GM10266 (cell line): Measurements from ENCODE around the gene IL17RA.

Experiments
- DNase-seq: peaks from one replicate; pipeline ENCODE4 v3.0.0; 2012; ENCODE audit errors: extremely low spot score
- TF ChIP-seq, protein P1 (sequence below): IDR thresholded peaks from 2 replicates; pipeline ENCODE4 v1.5.1; 2012; ENCODE audit warnings: mild to moderate bottlenecking, low read depth; ENCODE audit not compliant: control insufficient read depth, insufficient read depth; ENCODE audit errors: missing control alignments

The IL17RA gene

DNA sequence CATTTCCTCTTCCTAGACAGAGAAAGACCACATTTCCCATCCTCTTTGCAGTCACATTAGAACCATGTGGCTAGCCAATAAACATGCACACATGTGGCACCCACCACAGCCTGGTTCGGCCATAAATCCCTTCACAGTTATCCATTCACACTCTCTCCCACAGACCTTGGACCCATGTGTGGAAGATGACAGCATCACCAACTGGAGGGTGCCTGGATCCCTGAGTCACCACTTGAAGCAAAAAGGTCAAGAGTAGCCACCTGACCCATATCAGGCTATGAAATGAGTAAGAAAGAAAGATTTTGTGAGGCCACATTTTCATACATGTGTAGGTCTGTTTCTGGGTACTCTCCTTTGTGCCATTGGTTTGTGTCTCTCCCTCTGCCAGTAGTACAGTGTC is 45.4 kb downstream of the IL17RA start:
- TF ChIP-seq, protein P1, sequence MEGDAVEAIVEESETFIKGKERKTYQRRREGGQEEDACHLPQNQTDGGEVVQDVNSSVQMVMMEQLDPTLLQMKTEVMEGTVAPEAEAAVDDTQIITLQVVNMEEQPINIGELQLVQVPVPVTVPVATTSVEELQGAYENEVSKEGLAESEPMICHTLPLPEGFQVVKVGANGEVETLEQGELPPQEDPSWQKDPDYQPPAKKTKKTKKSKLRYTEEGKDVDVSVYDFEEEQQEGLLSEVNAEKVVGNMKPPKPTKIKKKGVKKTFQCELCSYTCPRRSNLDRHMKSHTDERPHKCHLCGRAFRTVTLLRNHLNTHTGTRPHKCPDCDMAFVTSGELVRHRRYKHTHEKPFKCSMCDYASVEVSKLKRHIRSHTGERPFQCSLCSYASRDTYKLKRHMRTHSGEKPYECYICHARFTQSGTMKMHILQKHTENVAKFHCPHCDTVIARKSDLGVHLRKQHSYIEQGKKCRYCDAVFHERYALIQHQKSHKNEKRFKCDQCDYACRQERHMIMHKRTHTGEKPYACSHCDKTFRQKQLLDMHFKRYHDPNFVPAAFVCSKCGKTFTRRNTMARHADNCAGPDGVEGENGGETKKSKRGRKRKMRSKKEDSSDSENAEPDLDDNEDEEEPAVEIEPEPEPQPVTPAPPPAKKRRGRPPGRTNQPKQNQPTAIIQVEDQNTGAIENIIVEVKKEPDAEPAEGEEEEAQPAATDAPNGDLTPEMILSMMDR: no peak
- no peak for DNase-seq

DNA sequence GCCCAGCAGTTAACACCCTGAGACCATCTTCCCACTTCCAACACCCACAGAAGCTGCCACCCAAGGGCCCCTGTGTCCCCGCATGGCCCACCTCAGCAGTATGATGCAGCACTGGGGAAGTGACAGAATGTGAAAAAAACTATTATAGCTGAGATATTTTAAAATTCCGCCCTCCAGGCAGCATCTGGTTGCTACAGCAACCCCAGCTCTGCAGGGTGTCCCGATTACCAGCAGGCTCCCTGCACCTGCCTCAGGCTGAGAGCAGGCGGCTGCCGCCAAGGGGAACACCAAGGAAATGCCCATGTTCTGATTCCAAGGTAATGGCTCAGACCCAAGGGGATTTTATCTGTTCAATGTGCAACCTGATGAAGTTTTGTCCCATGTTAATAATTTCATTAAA is 46.9 kb downstream of the IL17RA start:
- TF ChIP-seq, protein P1: no peak
- no peak for DNase-seq

DNA sequence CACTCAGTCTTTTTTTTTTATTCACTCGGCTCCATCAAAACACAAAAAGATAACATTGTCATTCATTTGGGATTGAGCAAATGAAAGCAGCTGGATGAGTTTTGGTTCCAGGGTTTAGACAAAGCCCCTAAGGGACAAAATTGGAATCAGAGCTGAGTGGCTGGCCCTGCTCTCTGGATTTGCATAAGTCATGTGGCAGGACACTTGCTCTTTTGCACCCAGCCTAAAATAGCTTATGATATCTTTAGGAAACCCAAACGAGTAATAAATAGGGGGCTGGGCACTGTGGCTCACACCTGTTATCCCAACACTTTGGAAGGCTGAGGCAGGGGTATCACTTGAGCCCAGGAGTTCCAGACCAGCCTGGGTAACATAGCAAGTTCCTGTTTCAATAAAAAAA is 47.3 kb downstream of the IL17RA start:
- TF ChIP-seq, protein P1: no peak
- DNase-seq: no peak

DNA sequence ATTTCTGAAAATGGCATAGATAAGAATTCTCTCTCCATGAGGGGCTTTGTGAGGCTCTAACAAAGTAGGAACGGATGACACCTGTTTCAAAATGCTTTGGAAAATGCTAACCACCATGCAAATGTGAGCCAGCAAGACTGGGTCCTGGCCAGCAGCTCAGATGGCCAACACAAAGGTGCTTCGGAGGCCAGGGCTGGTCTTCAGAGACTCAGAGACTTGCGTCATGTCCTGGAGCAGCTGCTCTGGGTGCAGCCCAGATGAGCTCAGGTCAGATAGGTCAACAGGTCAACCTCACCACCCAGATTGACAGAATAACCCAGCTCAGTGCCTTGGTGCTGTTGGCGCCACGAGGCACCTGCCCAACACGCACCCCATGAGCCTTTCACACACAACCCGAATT is 48.3 kb downstream of the IL17RA start:
- TF ChIP-seq, protein P1: no peak
- no peak for DNase-seq

DNA sequence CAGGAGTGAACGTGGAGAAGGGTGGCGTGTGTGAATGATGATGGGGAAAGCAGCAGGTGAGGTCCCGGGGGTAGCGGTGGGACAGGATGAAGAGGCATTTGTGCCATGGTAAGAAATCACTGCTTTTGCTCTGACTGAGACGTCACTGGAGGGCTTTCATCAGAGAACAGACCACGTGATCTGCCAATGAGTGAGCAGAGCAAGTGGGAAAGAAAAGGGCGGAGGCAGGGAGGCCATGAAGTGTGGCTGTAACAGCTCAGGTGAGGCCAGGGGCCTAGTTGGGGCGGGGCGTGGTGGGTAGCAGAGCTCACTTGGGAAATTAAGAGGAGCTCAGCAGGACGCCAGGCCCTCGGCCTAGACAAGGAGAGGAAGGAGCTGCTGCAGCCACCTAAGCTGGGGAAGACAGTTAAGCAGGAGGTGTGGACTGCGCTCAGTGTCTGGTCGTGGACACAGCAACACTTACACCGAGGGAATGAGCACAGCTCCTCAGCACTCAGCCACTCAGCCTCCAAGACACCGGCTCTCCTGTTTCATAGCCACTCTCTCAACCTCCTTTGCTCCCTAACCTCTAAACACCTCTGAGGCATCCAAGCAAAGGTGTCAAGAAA is 50.5 kb downstream of the IL17RA start:
- TF ChIP-seq, protein P1: no peak
- DNase-seq: no peak

DNA sequence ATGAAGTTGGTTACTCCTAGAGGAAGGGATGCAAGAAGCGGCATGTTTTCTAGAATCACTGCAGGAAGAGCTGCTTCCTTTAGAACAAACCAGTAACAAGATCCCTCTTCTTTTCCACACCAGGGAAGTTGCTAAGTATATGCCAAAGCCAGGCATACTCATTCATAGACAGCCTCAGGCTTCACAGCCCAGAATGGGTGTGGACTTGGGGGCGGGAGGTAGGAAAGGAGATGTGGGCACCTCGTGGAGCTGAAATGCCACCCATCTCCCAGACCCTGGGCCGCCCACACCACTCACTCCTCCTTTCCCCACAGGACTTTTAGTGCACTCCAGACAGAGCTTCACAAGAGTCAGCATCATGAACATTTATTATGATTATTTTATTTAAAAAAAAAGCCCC is 52.4 kb downstream of the IL17RA start:
- TF ChIP-seq, protein P1: no peak
- no peak for DNase-seq

DNA sequence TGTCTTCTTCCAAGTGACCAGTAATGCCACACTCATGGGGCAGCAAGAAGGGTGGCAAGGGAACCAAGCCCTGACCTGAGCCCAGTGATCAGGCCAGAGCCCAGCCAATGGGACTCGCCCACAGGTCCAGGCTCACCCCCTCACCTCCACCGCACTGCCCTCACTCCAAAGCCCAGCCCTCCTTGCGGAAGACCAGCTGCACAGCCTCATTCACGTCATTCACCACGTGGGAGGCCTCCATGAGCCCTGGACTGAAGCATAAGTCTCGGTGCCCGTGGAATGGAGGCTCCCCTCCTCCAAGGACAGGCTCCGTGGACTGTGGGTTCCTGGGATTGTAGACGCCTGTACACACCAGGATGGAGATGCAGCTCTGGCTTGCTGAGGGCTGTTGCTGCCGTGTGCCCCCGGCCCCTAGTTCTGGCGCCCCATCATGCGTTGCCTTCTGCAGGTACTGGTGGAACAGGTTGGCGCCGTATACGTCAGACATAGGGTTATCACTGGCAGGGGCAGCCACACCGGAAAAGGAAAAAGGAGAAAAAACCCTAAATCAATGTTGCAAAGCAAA is 53.1 kb downstream of the IL17RA start:
- TF ChIP-seq, protein P1: no peak
- no peak for DNase-seq
